ENCODE results near the gene SRGAP2B. TPM values are rescaled to one million over a fixed set of nuclear protein-coding genes. Genes with fewer than 3 reads are reported as not detected.
"Not testable (repeated sequence)": the region's sequence is repeated elsewhere in the genome, so short reads cannot be mapped to it uniquely, and the experiment has no call there.

Gene SRGAP2B
- total RNA-seq, 2 donors from 2014 or later, result 61.2 to 82.0 TPM

DNA sequence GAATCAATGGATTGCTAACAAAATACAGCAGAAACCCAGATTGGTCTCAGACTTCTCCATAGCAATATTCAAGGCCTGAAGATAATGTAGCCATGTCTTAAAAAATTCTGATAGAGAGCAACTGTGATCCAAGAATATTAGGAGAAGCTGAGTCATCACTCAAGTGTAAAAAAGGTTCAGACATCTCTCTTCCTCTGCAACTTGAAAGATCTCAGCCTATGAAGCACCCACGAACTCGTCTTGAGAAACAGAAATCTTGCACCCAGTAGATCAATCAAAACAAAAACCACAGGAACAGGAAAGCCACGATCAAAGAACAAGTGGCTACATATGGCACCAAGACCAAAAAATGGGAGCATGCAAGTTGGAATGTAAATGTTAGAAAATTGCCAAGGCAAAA is 85.2 kb downstream of the SRGAP2B start:
- H3K4me1 ChIP-seq (ENCODE audit: control insufficient read depth, insufficient read depth, low read length); H3K9me3 ChIP-seq (ENCODE audit: control insufficient read depth, low read length); H3K27me3 Mint-ChIP-seq (ENCODE audit: insufficient read depth); H3K36me3 ChIP-seq (ENCODE audit: control insufficient read depth, insufficient read depth, low read length); H3K9ac ChIP-seq (ENCODE audit: extremely low read depth, low read length, poor library complexity, severe bottlenecking); H3K9me3 Mint-ChIP-seq; H3K36me3 Mint-ChIP-seq (ENCODE audit: low read depth); H3K4me3 Mint-ChIP-seq; H3K27ac Mint-ChIP-seq; H3K4me3 ChIP-seq (ENCODE audit: low read length); H3K27me3 ChIP-seq (ENCODE audit: control insufficient read depth, insufficient read depth, low read length, poor library complexity, severe bottlenecking); H3K27ac ChIP-seq (ENCODE audit: low read depth, low read length); H3K4me1 Mint-ChIP-seq; DNase-seq: not testable (repeated sequence)
- no CpG with 5 or more reads among the region's 3 CpGs for WGBS, 2 experiments (ENCODE audit: insufficient coverage in 1 of 2, insufficient read length in 1 of 2)

DNA sequence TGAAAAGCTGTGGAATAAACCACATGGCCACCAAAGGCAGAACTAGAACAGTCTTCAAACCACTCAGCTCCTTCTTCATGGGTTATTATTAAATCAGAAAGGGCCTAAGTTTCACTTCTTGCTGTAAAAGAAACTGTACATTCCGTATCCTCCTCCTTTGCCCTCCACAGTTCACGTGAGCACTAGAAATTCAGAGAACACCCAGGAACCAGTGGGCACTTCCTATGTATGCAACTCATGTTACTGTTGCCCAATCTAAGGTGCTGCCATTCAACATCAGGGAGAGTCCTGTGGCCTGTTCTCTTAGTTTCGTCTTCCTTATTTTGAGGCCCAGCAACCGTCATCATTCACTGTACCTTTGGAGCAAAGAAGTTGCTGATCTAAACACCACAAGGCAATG is 86.7 kb downstream of the SRGAP2B start:
- not testable (repeated sequence) for H3K4me3 Mint-ChIP-seq; H3K27me3 ChIP-seq (ENCODE audit: control insufficient read depth, insufficient read depth, low read length, poor library complexity, severe bottlenecking); H3K4me3 ChIP-seq (ENCODE audit: low read length); DNase-seq; H3K27ac ChIP-seq (ENCODE audit: low read depth, low read length); H3K36me3 ChIP-seq (ENCODE audit: control insufficient read depth, insufficient read depth, low read length); H3K9ac ChIP-seq (ENCODE audit: extremely low read depth, low read length, poor library complexity, severe bottlenecking); H3K9me3 Mint-ChIP-seq; H3K4me1 Mint-ChIP-seq; H3K27me3 Mint-ChIP-seq (ENCODE audit: insufficient read depth); H3K4me1 ChIP-seq (ENCODE audit: control insufficient read depth, insufficient read depth, low read length); H3K9me3 ChIP-seq (ENCODE audit: control insufficient read depth, low read length); H3K27ac Mint-ChIP-seq; H3K36me3 Mint-ChIP-seq (ENCODE audit: low read depth)
- WGBS, 2 experiments (ENCODE audit: insufficient coverage in 1 of 2, insufficient read length in 1 of 2), result no CpG with 5 or more reads among the region's 4 CpGs

DNA sequence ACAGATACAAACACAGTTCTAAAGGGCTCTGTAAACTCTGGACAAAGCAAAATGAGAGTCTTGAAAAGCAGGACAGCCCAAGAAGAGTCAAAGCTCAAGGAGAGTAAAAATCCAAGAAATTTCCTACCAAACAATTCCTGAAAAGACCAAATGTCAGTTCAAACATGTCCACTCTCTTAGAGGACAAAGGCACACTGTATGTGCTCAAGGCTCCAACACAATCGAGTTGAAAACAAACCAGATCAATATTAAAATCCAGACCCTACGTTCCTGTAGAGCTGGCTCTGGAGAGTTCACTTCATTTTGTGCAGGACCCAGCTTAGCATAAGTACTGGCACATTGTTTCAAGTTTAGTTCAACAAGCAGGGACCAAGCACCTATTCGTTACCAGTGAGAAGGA is 90.0 kb downstream of the SRGAP2B start:
- not testable (repeated sequence) for H3K36me3 Mint-ChIP-seq (ENCODE audit: low read depth); H3K9me3 Mint-ChIP-seq; H3K27me3 ChIP-seq (ENCODE audit: control insufficient read depth, insufficient read depth, low read length, poor library complexity, severe bottlenecking); H3K4me3 ChIP-seq (ENCODE audit: low read length); H3K9ac ChIP-seq (ENCODE audit: extremely low read depth, low read length, poor library complexity, severe bottlenecking); H3K27me3 Mint-ChIP-seq (ENCODE audit: insufficient read depth); H3K4me1 Mint-ChIP-seq; H3K27ac Mint-ChIP-seq; DNase-seq; H3K36me3 ChIP-seq (ENCODE audit: control insufficient read depth, insufficient read depth, low read length); H3K4me1 ChIP-seq (ENCODE audit: control insufficient read depth, insufficient read depth, low read length); H3K4me3 Mint-ChIP-seq; H3K9me3 ChIP-seq (ENCODE audit: control insufficient read depth, low read length); H3K27ac ChIP-seq (ENCODE audit: low read depth, low read length)
- WGBS, 2 experiments (ENCODE audit: insufficient coverage in 1 of 2, insufficient read length in 1 of 2), result no CpG with 5 or more reads among the region's 3 CpGs

DNA sequence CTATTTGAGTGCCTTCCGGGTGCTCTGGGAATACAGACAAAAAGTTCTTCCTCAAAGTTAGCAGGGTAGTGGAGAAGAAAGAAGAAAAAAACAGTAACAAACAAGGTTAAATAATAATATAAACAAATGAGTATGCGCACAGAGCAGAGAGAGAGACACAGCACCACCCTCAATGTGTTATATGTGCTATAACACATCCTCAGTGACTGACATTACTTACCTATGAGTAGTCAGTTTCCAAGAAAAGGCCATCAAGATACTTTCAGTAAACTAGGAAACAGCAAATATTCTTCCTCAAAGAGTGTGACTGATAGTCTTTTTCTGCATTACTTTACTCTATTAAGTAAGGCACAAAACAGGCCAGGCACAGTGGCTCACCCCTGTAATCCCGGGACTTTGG is 93.7 kb downstream of the SRGAP2B start:
- not testable (repeated sequence) for H3K9ac ChIP-seq (ENCODE audit: extremely low read depth, low read length, poor library complexity, severe bottlenecking); H3K36me3 ChIP-seq (ENCODE audit: control insufficient read depth, insufficient read depth, low read length); H3K36me3 Mint-ChIP-seq (ENCODE audit: low read depth); H3K27ac ChIP-seq (ENCODE audit: low read depth, low read length); H3K27ac Mint-ChIP-seq; H3K4me3 ChIP-seq (ENCODE audit: low read length); H3K4me1 ChIP-seq (ENCODE audit: control insufficient read depth, insufficient read depth, low read length); H3K4me1 Mint-ChIP-seq; H3K9me3 ChIP-seq (ENCODE audit: control insufficient read depth, low read length); H3K4me3 Mint-ChIP-seq; H3K27me3 ChIP-seq (ENCODE audit: control insufficient read depth, insufficient read depth, low read length, poor library complexity, severe bottlenecking); DNase-seq; H3K27me3 Mint-ChIP-seq (ENCODE audit: insufficient read depth); H3K9me3 Mint-ChIP-seq
- 83% methylated on average over 1 of the region's 3 CpGs; no CpG with 5 or more reads in 1 of the 2 experiments for WGBS, 2 experiments (ENCODE audit: insufficient coverage in 1 of 2, insufficient read length in 1 of 2)

DNA sequence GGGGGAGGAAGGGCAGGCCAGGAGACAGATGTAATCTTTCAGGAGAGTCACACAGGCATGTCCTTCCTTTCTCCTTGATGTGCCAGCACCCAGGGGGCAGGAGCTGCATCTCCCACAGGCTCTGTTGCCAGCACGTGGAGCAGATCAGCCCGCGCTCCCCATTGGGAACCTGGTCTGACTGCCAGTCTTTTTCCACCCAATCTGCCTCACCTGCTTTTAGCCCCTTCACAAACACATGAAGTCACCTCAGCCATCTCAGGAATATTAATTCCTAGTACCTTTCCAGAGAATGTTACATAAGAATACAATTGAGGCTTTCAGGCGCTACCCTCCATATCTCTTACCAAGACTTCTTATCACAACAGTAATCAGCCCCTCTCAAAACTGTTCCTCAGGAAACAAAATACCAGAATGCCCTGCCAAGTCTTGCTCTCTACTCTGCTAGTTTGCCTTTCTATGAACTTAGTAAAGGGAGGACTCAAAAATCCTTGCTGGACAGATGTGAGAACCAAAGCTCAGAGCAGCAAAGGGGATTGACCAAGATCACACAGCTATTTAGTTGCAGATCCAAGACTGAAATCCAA is 94.3 kb downstream of the SRGAP2B start:
- not testable (repeated sequence) for H3K9me3 Mint-ChIP-seq; H3K27ac Mint-ChIP-seq; H3K27me3 ChIP-seq (ENCODE audit: control insufficient read depth, insufficient read depth, low read length, poor library complexity, severe bottlenecking); H3K36me3 ChIP-seq (ENCODE audit: control insufficient read depth, insufficient read depth, low read length); DNase-seq; H3K4me1 ChIP-seq (ENCODE audit: control insufficient read depth, insufficient read depth, low read length); H3K4me3 ChIP-seq (ENCODE audit: low read length); H3K9me3 ChIP-seq (ENCODE audit: control insufficient read depth, low read length); H3K9ac ChIP-seq (ENCODE audit: extremely low read depth, low read length, poor library complexity, severe bottlenecking); H3K4me3 Mint-ChIP-seq; H3K36me3 Mint-ChIP-seq (ENCODE audit: low read depth); H3K27ac ChIP-seq (ENCODE audit: low read depth, low read length); H3K4me1 Mint-ChIP-seq; H3K27me3 Mint-ChIP-seq (ENCODE audit: insufficient read depth)
- 80% methylated on average over 2 of the region's 4 CpGs; no CpG with 5 or more reads in 1 of the 2 experiments for WGBS, 2 experiments (ENCODE audit: insufficient coverage in 1 of 2, insufficient read length in 1 of 2)

DNA sequence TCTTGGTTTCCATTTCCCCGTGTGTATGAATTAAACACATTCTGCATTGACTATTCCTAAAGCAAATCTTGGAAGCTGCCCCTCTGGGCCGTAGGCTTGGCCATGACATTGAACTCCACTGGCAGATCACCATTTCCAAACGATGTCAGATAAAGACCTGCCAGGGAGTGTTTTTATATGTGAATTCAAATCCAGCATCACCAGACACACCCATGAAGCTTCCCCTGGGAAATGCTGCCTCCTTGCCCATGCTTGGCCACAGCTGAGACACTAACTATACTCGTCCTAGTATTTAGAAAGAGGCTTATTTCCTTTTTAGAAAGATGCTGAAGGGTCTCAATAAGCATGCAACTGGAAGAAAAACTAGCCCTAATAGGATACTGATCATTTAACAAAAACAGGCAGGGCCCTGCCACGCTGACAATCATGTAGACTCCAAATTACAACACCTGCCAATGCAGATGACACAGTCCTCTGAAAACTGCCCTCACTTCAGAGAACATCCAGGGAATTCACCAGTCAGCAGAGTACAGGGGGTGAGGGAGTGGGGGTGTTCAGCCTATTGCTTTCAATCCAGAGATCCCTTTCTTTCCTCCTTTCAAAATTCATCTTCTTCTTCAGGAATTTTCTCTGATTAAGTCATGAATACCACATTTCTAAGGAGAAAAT is 94.9 kb downstream of the SRGAP2B start:
- WGBS, 2 experiments (ENCODE audit: insufficient coverage in 1 of 2, insufficient read length in 1 of 2), result no CpG with 5 or more reads among the region's 5 CpGs

DNA sequence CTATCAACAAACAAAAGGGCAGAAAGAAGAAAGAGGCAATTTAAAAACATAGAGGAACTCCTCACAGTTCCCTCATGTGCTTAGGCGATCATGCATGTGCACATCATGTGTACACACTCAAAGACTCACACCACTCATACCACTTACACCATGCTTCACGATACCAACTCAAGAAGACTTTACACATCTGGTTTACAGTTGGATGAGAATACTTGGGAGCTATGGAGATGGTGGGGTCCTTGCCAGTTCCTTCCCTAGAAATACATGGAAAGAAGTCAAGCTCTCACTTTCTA is 96.2 kb downstream of the SRGAP2B start:
- not testable (repeated sequence) for H3K36me3 ChIP-seq (ENCODE audit: control insufficient read depth, insufficient read depth, low read length); H3K4me3 Mint-ChIP-seq; H3K27me3 Mint-ChIP-seq (ENCODE audit: insufficient read depth); H3K27ac ChIP-seq (ENCODE audit: low read depth, low read length); H3K4me3 ChIP-seq (ENCODE audit: low read length); H3K9me3 ChIP-seq (ENCODE audit: control insufficient read depth, low read length); H3K27me3 ChIP-seq (ENCODE audit: control insufficient read depth, insufficient read depth, low read length, poor library complexity, severe bottlenecking); H3K36me3 Mint-ChIP-seq (ENCODE audit: low read depth); H3K9ac ChIP-seq (ENCODE audit: extremely low read depth, low read length, poor library complexity, severe bottlenecking); H3K27ac Mint-ChIP-seq; H3K9me3 Mint-ChIP-seq; DNase-seq; H3K4me1 ChIP-seq (ENCODE audit: control insufficient read depth, insufficient read depth, low read length); H3K4me1 Mint-ChIP-seq
- no CpG with 5 or more reads among the region's 2 CpGs for WGBS, 2 experiments (ENCODE audit: insufficient coverage in 1 of 2, insufficient read length in 1 of 2)

More for the DNA sequence above, 94.9 kb downstream of the SRGAP2B start:
- not testable (repeated sequence) for H3K27me3 Mint-ChIP-seq (ENCODE audit: insufficient read depth); H3K4me1 ChIP-seq (ENCODE audit: control insufficient read depth, insufficient read depth, low read length); H3K27ac ChIP-seq (ENCODE audit: low read depth, low read length); DNase-seq; H3K9me3 Mint-ChIP-seq; H3K4me3 ChIP-seq (ENCODE audit: low read length); H3K27ac Mint-ChIP-seq; H3K9me3 ChIP-seq (ENCODE audit: control insufficient read depth, low read length); H3K4me1 Mint-ChIP-seq; H3K36me3 ChIP-seq (ENCODE audit: control insufficient read depth, insufficient read depth, low read length); H3K9ac ChIP-seq (ENCODE audit: extremely low read depth, low read length, poor library complexity, severe bottlenecking); H3K4me3 Mint-ChIP-seq; H3K36me3 Mint-ChIP-seq (ENCODE audit: low read depth); H3K27me3 ChIP-seq (ENCODE audit: control insufficient read depth, insufficient read depth, low read length, poor library complexity, severe bottlenecking)

Measured in endodermal cell (in vitro differentiated cells).